K562 (cell line): ENCODE results near the gene KLHL8. TPM values are rescaled to one million over a fixed set of nuclear protein-coding genes. Genes with fewer than 3 reads are reported as not detected.

Source experiments
- ARHGAP35 ChIP-seq: fragments of 450-650 bp; IDR thresholded peaks from 2 replicates; pipeline ENCODE4 v1.6.1; 2018; ENCODE audit not compliant: partially characterized antibody
- ATF3 ChIP-seq, 2 experiments: fragments of 450-650 bp in 1 of 2; sonication (generic) in 1 of 2; formaldehyde crosslinking in 1 of 2; IDR thresholded peaks in 1 of 2; conservative IDR thresholded peaks in 1 of 2; 2 replicates each; pipeline versions ENCODE4 v1.6.1 to v1.8.1; 2016 to 2023; ENCODE audit warnings: mild to moderate bottlenecking in 2 of 2, moderate library complexity in 2 of 2, inconsistent platforms in 1 of 2, missing genetic modification reagents in 1 of 2
- CEBPG ChIP-seq, 3 experiments: fragments of 200-800 bp in 1 of 3; sonication (Bioruptor generic) in 1 of 3; sonication (generic) in 1 of 3; formaldehyde crosslinking in 1 of 3; IDR thresholded peaks in 2 of 3; conservative IDR thresholded peaks in 1 of 3; 2 replicates each; pipeline versions ENCODE4 v1.6.1 to v1.8.0; 2016 to 2022; ENCODE audit warnings: missing compliant biosample characterization in 2 of 3, missing genetic modification characterization in 2 of 3, mild to moderate bottlenecking in 1 of 3, missing genetic modification reagents in 1 of 3
- CREM ChIP-seq: IDR thresholded peaks from 2 replicates; pipeline ENCODE4 v1.6.1; 2014; ENCODE audit warnings: antibody characterized with exemption, low read depth
- EGR1 ChIP-seq: fragments of 450-650 bp; conservative IDR thresholded peaks from 2 replicates; pipeline ENCODE4 v1.6.1; 2017; ENCODE audit warnings: mild to moderate bottlenecking
- JUN ChIP-seq, 2 experiments: sonication (generic) in 1 of 2; formaldehyde crosslinking in 1 of 2; IDR thresholded peaks; 2 replicates each; pipeline versions ENCODE4 v1.6.1 to v1.8.0; 2012 to 2022; ENCODE audit warnings: borderline replicate concordance in 2 of 2, mild to moderate bottlenecking in 2 of 2, improper control_type of control experiment in 1 of 2, low read depth in 1 of 2, low read length in 1 of 2, missing genetic modification reagents in 1 of 2
- PCBP2 ChIP-seq: fragments of 200-400 bp; formaldehyde crosslinking; IDR thresholded peaks from 2 replicates; pipeline ENCODE4 v1.6.1; 2018; ENCODE audit warnings: low read length, low read depth, mild to moderate bottlenecking, moderate library complexity; ENCODE audit not compliant: poor library complexity, severe bottlenecking
- TFE3 ChIP-seq: fragments of 450-650 bp; formaldehyde crosslinking; IDR thresholded peaks from 2 replicates; pipeline ENCODE4 v1.4.0; 2020; ENCODE audit warnings: mild to moderate bottlenecking, mixed read lengths
- ZNF12 ChIP-seq: sonication (generic); formaldehyde crosslinking; IDR thresholded peaks from 2 replicates; pipeline ENCODE4 v1.4.0; 2020; ENCODE audit warnings: mild to moderate bottlenecking, missing genetic modification reagents
- ZNF277 ChIP-seq: fragments of 250-450 bp; sonication (Bioruptor Pico); IDR thresholded peaks from 2 replicates; pipeline ENCODE4 v1.8.0; 2022; ENCODE audit warnings: inconsistent platforms, mild to moderate bottlenecking, moderate library complexity, borderline replicate concordance
- polyA plus RNA-seq, 8 experiments: library from polyadenylated mRNA; depleted of rRNA in 4 of 8; stranded (reverse) in 5 of 8; unstranded in 3 of 8; fragments of >200 nt; fragmentation: Nextera tagmentation in 2 of 8; fragmentation: Illumina TruSeq in 1 of 8; extraction: Ambion mirVana in 2 of 8; extraction: Trizol in 1 of 8; gene quantifications; 2 replicates each; pipeline versions ENCODE4 v1.2.1 to v1.2.3, GENCODE V29; 2011 to 2014; ENCODE audit warnings: inconsistent platforms in 1 of 8, missing spikeins in 1 of 8
- total RNA-seq, 7 experiments: library from RNA; depleted of rRNA in 6 of 7; stranded (reverse); fragments of >200 nt in 6 of 7; fragmentation: Illumina TruSeq in 2 of 7; extraction: Trizol in 2 of 7; gene quantifications; 2 replicates each; pipeline versions ENCODE4 v1.2.1 to v1.2.3, GENCODE V29; 2011 to 2021; ENCODE audit warnings: low replicate concordance in 1 of 7
- TF ChIP-seq, protein P1 (sequence below), 2 experiments: fragments of 450-650 bp in 1 of 2; sonication (generic) in 1 of 2; formaldehyde crosslinking in 1 of 2; IDR thresholded peaks; 2 replicates each; pipeline versions ENCODE4 v1.7.1 to v1.9.0; 2016 to 2022; ENCODE audit warnings: inconsistent platforms in 1 of 2, mild to moderate bottlenecking in 1 of 2, missing genetic modification reagents in 1 of 2

KLHL8 gene
- total and polyA plus RNA-seq, 9 of the 15 experiments (the other 6 are each of a cell fraction or from before 2014, with no cell fraction given): 8.7 to 25.3 (median 15.7) TPM

DNA sequence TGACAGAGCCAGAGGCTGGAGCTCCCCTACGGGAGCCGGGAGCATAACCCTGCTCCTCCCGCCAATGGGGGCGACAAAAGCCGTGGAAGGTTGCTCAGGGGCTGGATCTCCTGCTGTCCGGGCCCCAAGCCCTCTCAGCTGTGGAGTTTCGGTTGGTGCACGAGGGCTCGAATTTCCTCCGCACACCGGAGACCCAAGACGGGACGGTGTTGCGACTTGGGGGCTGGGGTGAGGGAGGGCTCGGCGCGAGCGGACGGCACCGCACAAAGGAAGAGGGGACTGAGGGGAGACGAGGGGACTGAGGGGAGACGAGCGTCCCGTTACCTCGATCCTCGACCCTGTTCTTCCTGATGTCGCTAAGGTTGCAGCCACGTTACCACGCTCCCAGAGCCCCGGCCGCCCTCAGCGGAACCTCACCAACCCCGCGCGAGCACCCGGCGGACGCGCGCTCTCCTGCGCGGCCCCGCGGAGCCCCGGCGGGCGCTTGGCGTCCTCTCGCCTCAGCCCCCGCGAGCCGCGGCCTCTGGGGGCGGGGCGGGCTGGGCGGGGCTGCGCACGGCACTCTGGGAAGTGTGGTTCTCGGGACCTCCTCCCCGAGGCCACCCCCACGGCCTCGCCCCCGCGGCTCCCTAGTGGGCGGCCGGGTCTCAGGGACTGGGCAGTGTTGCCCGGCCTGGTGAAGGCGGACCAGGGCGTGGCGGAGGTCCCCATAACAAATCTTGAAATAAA, at the start of gene KLHL8 (continued):
- TF ChIP-seq EGR1 (peak; percentile 95), ZNF12 (CRISPR knock-in tag) (peak; percentile 54; the same call in 1 of the 2 replicates), ATF3 (IDR thresholded peaks at IDR 0.05) (no peak), ATF3 (CRISPR knock-in tag; conservative IDR thresholded peaks at IDR 0.05) (no peak), ZNF277 (no peak), CEBPG (CRISPR knock-in tag; IDR thresholded peaks at IDR 0.05) (no peak), CEBPG (tag; conservative IDR thresholded peaks at IDR 0.05 in 1 of 2, IDR thresholded peaks at IDR 0.05 in 1 of 2) (no peak), ARHGAP35 (no peak), CREM (no peak), JUN (IDR thresholded peaks at IDR 0.05; ENCODE audit: borderline replicate concordance, low read depth, low read length) (no peak), JUN (CRISPR knock-in tag; IDR thresholded peaks at IDR 0.05; ENCODE audit: borderline replicate concordance) (no peak), PCBP2 (no peak), TFE3 (no peak)
- TF ChIP-seq, protein P1, sequence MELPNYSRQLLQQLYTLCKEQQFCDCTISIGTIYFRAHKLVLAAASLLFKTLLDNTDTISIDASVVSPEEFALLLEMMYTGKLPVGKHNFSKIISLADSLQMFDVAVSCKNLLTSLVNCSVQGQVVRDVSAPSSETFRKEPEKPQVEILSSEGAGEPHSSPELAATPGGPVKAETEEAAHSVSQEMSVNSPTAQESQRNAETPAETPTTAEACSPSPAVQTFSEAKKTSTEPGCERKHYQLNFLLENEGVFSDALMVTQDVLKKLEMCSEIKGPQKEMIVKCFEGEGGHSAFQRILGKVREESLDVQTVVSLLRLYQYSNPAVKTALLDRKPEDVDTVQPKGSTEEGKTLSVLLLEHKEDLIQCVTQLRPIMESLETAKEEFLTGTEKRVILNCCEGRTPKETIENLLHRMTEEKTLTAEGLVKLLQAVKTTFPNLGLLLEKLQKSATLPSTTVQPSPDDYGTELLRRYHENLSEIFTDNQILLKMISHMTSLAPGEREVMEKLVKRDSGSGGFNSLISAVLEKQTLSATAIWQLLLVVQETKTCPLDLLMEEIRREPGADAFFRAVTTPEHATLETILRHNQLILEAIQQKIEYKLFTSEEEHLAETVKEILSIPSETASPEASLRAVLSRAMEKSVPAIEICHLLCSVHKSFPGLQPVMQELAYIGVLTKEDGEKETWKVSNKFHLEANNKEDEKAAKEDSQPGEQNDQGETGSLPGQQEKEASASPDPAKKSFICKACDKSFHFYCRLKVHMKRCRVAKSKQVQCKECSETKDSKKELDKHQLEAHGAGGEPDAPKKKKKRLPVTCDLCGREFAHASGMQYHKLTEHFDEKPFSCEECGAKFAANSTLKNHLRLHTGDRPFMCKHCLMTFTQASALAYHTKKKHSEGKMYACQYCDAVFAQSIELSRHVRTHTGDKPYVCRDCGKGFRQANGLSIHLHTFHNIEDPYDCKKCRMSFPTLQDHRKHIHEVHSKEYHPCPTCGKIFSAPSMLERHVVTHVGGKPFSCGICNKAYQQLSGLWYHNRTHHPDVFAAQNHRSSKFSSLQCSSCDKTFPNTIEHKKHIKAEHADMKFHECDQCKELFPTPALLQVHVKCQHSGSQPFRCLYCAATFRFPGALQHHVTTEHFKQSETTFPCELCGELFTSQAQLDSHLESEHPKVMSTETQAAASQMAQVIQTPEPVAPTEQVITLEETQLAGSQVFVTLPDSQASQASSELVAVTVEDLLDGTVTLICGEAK (IDR thresholded peaks at IDR 0.05): no peak
- TF ChIP-seq, protein P1 (CRISPR knock-in tag; IDR thresholded peaks at IDR 0.05): 0 out of 2 replicates have a peak, but pooled peaks have one; percentile 22
